GM18519 (cell line): ENCODE results near the gene TRANK1.

Experiments used
- ATAC-seq: cut with Tn5 transposase; IDR thresholded peaks from one replicate; pipeline ENCODE4 v1.9.1; 2021; ENCODE audit warnings: mild to moderate bottlenecking, moderate library complexity; ENCODE audit not compliant: unreplicated experiment, low FRiP score

The TRANK1 gene

GRCh38 chr3:36862076-36862755 is 82.6 kb downstream of the TRANK1 start:
- ATAC-seq, result no peak

- no peak for ATAC-seq
Measured at GRCh38 chr3:36859494-36859893, 85.4 kb downstream of the TRANK1 start.

GRCh38 chr3:36852071-36852470 is 92.8 kb downstream of the TRANK1 start:
- no peak for ATAC-seq

- no peak for ATAC-seq
Measured at GRCh38 chr3:36850743-36851142, 94.1 kb downstream of the TRANK1 start.

- no peak for ATAC-seq
Measured at GRCh38 chr3:36846406-36846805, 98.4 kb downstream of the TRANK1 start.

- ATAC-seq, result peak; percentile 83
Measured at GRCh38 chr3:36843065-36844051, 101.5 kb downstream of the TRANK1 start.

GRCh38 chr3:36842275-36842674 is 102.6 kb downstream of the TRANK1 start:
- ATAC-seq, result no peak

GRCh38 chr3:36840453-36840921 is 104.4 kb downstream of the TRANK1 start:
- ATAC-seq, result no peak

GRCh38 chr3:36837089-36837488 is 107.8 kb downstream of the TRANK1 start:
- ATAC-seq, result no peak

- no peak for ATAC-seq
Measured at GRCh38 chr3:36833160-36833814, 111.6 kb downstream of the TRANK1 start.

- no peak for ATAC-seq
Measured at GRCh38 chr3:36832406-36832805, 112.4 kb downstream of the TRANK1 start.

- no peak for ATAC-seq
Measured at GRCh38 chr3:36827133-36827532, 117.7 kb downstream of the TRANK1 start.

- no peak for ATAC-seq
Measured at GRCh38 chr3:36826240-36826639, 118.6 kb downstream of the TRANK1 start.

GRCh38 chr3:36824443-36824842 is 120.4 kb downstream of the TRANK1 start:
- no peak for ATAC-seq

GRCh38 chr3:36823806-36824205 is 121.0 kb downstream of the TRANK1 start:
- no peak for ATAC-seq

GRCh38 chr3:36820083-36820482 is 124.8 kb downstream of the TRANK1 start:
- ATAC-seq, result no peak

GRCh38 chr3:36817806-36818533 is 126.9 kb downstream of the TRANK1 start:
- no peak for ATAC-seq

- ATAC-seq, result no peak
Measured at GRCh38 chr3:36815375-36815774, 129.5 kb downstream of the TRANK1 start.

- no peak for ATAC-seq
Measured at GRCh38 chr3:36814776-36815175, 130.1 kb downstream of the TRANK1 start.

- ATAC-seq, result no peak
Measured at GRCh38 chr3:36814066-36814717, 130.7 kb downstream of the TRANK1 start.
